Loucy (cell line): Measurements from ENCODE around the gene ANG.

ENCODE experiments used
- EZH2phosphoT487 ChIP-seq: fragments of 200-600 bp; IDR thresholded peaks from 2 replicates; pipeline ENCODE4 v1.6.1; 2018; ENCODE audit warnings: antibody characterized with exemption, mild to moderate bottlenecking, moderate library complexity, borderline replicate concordance
- TF ChIP-seq, protein P1 (sequence below): fragments of 200-600 bp; sonication (generic); conservative IDR thresholded peaks from 2 replicates; pipeline ENCODE4 v1.5.1; 2014; ENCODE audit warnings: mild to moderate bottlenecking, antibody characterized with exemption, low read length

DNA sequence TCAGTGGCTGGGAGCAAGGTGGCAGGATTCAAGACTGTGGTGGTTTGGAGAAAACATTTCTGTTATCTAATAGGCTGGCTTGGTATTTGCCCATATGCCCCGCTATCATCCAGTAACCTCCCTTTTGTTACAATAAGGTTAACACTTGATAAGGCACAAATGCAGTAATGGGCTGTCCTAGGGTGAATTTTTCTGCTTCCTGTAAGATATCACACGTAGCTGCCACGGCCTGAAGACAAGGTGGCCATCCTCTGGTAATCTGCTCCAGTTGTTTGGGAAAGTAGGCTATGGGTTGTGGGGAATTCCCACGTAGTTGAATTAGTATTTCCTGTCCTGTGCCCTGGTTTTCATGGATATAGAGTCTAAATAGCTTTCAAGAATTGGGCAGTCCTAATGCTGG, 23.1 kb downstream of the ANG start:
- TF ChIP-seq, protein P1, sequence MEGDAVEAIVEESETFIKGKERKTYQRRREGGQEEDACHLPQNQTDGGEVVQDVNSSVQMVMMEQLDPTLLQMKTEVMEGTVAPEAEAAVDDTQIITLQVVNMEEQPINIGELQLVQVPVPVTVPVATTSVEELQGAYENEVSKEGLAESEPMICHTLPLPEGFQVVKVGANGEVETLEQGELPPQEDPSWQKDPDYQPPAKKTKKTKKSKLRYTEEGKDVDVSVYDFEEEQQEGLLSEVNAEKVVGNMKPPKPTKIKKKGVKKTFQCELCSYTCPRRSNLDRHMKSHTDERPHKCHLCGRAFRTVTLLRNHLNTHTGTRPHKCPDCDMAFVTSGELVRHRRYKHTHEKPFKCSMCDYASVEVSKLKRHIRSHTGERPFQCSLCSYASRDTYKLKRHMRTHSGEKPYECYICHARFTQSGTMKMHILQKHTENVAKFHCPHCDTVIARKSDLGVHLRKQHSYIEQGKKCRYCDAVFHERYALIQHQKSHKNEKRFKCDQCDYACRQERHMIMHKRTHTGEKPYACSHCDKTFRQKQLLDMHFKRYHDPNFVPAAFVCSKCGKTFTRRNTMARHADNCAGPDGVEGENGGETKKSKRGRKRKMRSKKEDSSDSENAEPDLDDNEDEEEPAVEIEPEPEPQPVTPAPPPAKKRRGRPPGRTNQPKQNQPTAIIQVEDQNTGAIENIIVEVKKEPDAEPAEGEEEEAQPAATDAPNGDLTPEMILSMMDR: no peak
- TF ChIP-seq EZH2phosphoT487: no peak
